ENCODE data around the gene ADAMTSL3.

DNA sequence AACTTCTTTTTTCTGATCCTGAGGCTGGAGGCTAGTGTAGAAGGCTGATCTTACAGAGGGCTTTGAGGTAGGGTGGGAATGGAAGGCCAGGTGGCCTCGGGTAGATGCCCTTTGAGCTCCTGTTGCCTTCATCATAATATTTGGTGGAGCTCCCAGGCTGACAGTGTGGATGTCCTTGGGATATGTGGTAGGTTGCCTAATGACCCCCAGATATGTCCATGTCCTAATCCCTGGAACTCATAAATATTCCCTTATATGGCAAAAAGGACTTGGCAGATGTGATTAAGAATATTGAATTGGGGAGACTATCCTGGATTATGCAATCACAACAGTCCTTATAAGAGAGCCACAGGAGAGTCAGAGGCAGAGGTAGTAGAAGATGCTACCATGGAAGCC is 5.5 kb downstream of the ADAMTSL3 start:
- no peak for TF ChIP-seq POLR2A (IDR thresholded peaks at IDR 0.05; ENCODE audit: low read length)
- TF ChIP-seq GATA1 (IDR thresholded peaks at IDR 0.05; ENCODE audit: low read depth, low read length), result no peak

All from erythroblast (primary cell).